Limb (tissue), 2 donors: Measurements from ENCODE around the gene SLC50A1.

Source experiments
- DNase-seq, 2 donors: peaks; one replicate each; pipeline ENCODE4 v3.0.0-alpha.2; 2016; ENCODE audit errors: extremely low spot score in 2 of 2

SLC50A1 gene

GRCh38 chr1:155182052-155182550, 46.4 kb downstream of the SLC50A1 start:
- DNase-seq: peak in 1 of 2 donors; percentile 16

DNA sequence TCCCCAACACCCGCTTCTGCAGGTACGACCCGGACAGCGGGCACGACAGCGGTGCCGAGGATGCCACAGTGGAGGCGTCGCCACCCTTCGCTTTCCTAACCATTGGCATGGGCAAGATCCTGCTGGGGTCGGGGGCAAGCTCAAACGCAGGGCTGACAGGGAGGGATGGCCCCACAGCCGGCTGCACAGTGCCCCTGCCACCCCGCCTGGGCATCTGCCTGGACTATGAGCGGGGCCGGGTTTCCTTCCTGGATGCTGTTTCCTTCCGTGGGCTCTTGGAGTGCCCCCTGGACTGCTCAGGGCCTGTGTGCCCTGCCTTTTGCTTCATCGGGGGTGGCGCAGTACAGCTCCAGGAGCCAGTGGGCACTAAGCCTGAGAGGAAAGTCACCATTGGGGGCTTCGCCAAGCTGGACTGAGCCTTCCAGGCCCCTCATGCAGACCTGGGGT, 48.1 kb downstream of the SLC50A1 start:
- DNase-seq: no peak

GRCh38 chr1:155184351-155184811, 48.7 kb downstream of the SLC50A1 start:
- no peak for DNase-seq

- DNase-seq: no peak
Measured at GRCh38 chr1:155184835-155185782, 49.5 kb downstream of the SLC50A1 start.

DNA sequence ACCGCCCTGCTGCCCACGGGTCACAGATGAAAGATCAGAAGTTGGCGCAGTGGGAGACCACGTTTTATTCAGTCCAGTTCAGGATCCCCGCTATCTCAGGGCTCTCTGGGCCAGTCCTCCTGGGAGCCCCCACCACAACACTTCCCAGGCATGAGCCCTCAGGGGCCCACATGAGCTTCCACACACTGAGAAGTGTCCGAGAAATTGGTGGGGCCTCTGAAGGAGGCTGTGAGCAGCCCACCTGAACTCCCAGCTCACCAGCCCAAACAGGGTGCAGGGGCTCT, 50.1 kb downstream of the SLC50A1 start:
- no peak for DNase-seq

DNA sequence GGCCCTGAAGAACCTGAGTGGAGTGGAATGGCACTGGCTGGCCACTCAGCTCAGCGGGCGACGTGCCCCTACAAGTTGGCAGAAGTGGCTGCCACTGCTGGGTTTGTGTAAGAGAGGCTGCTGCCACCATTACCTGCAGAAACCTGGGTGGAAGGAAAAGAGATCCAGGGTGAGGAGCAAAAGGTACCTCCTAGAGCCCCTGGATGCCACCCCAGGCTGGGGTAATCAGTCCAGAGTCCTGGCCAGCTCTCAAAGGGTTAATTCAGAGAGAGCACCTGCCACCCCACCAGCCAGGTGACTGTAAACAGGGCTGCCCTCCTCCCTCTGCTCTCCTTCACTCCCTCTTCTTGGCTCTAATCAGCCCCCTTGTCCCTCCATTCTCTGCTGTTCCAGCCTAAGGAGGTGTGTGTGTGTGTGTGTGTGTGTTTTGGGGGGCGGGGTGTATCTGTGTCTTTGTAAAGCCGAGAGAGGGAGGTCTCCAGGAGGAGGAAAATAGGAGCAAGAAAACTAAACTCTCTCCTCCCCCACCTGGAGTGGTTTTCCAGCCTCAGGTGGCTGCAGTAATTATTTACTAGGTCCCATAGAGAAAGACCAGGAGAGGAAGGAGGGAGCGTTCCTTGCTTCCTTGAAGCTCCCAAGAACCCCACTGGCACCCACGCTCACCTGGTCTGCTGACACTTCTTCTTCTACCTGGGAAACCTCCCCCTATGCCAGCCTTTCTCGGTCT, 50.6 kb downstream of the SLC50A1 start:
- no peak for DNase-seq

DNA sequence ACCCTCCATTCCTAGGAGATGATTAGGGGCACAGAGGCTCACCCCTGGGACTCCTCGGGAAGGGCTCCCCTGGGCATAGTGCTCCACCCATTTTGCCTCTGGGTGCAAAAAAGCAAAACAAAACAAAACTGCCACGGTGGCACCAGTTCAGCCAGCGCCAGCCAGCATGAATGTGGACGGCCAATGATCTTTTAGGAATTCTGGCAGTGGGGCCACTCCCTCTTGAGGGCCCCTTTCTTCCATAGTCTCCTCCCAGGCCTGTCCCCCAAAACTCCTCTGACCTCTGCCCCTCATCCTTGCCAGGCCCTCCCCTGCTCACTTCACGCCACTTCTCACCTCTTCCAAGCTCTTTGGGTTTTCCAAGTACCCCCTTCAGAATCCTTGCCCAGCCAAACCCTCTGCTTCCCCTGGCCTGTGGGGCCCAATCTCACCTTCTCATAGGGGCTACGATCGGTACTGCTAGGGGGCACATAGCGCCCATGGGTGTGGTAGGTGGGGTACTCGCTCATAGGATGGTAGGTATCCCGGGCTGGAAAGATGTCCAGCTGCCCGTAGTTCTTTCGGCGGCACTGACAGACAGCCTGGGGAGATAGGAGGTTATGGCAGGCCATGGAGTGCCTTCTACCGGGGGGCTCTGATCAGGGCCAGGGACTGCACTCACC, 51.3 kb downstream of the SLC50A1 start:
- no peak for DNase-seq

- no peak for DNase-seq
Measured at GRCh38 chr1:155187456-155187891, 51.8 kb downstream of the SLC50A1 start.

GRCh38 chr1:155188268-155188667, 52.6 kb downstream of the SLC50A1 start:
- DNase-seq: no peak
